Measurements from ENCODE around the gene NTN5. TPM values are rescaled to one million over a fixed set of nuclear protein-coding genes. Genes with fewer than 3 reads are reported as not detected.

Gene NTN5
- total and polyA plus RNA-seq, 8 donors: 1.3 TPM; not detected in 7

DNA sequence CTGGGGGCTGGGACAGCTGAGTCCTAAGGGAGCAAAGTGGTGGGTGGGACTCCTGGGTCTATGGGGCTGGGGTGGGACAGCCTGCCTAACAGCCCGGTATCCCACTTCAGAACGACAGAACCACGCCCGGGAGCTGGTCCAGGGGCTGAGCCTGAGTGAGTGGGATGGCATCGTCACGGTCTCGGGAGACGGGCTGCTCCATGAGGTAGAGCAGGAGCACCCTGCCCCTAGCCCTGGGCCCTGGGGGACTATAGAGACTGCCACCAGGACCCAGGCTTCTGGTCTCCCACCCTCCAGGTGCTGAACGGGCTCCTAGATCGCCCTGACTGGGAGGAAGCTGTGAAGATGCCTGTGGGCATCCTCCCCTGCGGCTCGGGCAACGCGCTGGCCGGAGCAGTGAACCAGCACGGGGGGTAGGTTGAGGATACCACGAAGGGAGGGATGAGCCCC lies 44.9 kb downstream of the NTN5 start:
- Histone ChIP-seq H3K27ac (peak overlapping the region; percentile 65 to 98 (median 80)), H3K4me3 (no peak overlapping the region), H3K9me3 (no peaks in the 10 kb centered on the region), H3K27me3 (no peaks in the 10 kb centered on the region), H3K4me1 (peaks cover 47 to 95% (median 84%) of the 10 kb centered on the region in 4 donors), H3K36me3 (peaks cover 0 to 46% (median 26%) of the 10 kb centered on the region in 4 donors)
- intact Hi-C loops (cut with DNase I; ENCODE audit: low total_unique reads): no loop called here
- no peak for DNase-seq
- WGBS, 5 donors: 84 to 88% (median 86%) methylated on average over 2 to 17 of the region's 17 CpGs
- no peak for TF ChIP-seq POLR2AphosphoS5 (IDR thresholded peaks at IDR 0.05)
- no peak for TF ChIP-seq POLR2A (IDR thresholded peaks at IDR 0.05)
- TF ChIP-seq EP300 (IDR thresholded peaks at IDR 0.05): no peak
- TF ChIP-seq, protein P1, sequence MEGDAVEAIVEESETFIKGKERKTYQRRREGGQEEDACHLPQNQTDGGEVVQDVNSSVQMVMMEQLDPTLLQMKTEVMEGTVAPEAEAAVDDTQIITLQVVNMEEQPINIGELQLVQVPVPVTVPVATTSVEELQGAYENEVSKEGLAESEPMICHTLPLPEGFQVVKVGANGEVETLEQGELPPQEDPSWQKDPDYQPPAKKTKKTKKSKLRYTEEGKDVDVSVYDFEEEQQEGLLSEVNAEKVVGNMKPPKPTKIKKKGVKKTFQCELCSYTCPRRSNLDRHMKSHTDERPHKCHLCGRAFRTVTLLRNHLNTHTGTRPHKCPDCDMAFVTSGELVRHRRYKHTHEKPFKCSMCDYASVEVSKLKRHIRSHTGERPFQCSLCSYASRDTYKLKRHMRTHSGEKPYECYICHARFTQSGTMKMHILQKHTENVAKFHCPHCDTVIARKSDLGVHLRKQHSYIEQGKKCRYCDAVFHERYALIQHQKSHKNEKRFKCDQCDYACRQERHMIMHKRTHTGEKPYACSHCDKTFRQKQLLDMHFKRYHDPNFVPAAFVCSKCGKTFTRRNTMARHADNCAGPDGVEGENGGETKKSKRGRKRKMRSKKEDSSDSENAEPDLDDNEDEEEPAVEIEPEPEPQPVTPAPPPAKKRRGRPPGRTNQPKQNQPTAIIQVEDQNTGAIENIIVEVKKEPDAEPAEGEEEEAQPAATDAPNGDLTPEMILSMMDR (IDR thresholded peaks at IDR 0.05): no peak

GRCh38 chr19:48627201-48627864 lies 45.5 kb downstream of the NTN5 start:
- peak in 1 of 2 donors; percentile 79 for DNase-seq
- Histone ChIP-seq H3K27ac (peak overlapping the region; percentile 65 to 98 (median 80)), H3K27me3 (no peaks in the 10 kb centered on the region), H3K4me1 (peaks cover 43 to 94% (median 79%) of the 10 kb centered on the region in 4 donors), H3K9me3 (no peaks in the 10 kb centered on the region), H3K4me3 (no peak overlapping the region), H3K36me3 (peaks cover 0 to 40% (median 21%) of the 10 kb centered on the region in 4 donors)
- no peak for TF ChIP-seq POLR2A (IDR thresholded peaks at IDR 0.05)
- no peak for TF ChIP-seq EP300 (IDR thresholded peaks at IDR 0.05)
- TF ChIP-seq POLR2AphosphoS5 (IDR thresholded peaks at IDR 0.05): peak in 1 of 3 donors; percentile 14
- TF ChIP-seq, protein P1 (IDR thresholded peaks at IDR 0.05): no peak
- WGBS, 5 donors: 58 to 75% (median 68%) methylated on average over 6 of the region's 6 CpGs
- intact Hi-C loops (cut with DNase I; ENCODE audit: low total_unique reads): no loop called here

DNA sequence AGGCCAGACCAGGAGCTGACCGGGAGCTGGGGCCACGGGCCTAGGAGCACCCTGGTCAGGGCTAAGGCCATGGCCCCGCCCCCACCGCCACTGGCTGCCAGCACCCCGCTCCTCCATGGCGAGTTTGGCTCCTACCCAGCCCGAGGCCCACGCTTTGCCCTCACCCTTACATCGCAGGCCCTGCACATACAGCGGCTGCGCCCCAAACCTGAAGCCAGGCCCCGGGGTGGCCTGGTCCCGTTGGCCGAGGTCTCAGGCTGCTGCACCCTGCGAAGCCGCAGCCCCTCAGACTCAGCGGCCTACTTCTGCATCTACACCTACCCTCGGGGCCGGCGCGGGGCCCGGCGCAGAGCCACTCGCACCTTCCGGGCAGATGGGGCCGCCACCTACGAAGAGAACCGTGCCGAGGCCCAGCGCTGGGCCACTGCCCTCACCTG lies 46.9 kb downstream of the NTN5 start:
- intact Hi-C loops (cut with DNase I; ENCODE audit: low total_unique reads): no loop called here
- peak overlapping the region; percentile 0 to 93 (median 87) for H3K27ac ChIP-seq
- DNase-seq: no peak

More for the DNA sequence above, 46.9 kb downstream of the NTN5 start:
- 74 to 81% (median 77%) methylated on average over 15 to 30 of the region's 30 CpGs for WGBS, 5 donors
- TF ChIP-seq EP300 (IDR thresholded peaks at IDR 0.05): no peak
- TF ChIP-seq POLR2A (IDR thresholded peaks at IDR 0.05): no peak
- TF ChIP-seq, protein P1 (IDR thresholded peaks at IDR 0.05): no peak
- no peak for TF ChIP-seq POLR2AphosphoS5 (IDR thresholded peaks at IDR 0.05)
- peak overlapping the region in 1 of 4 donors; percentile 49 for H3K4me3 ChIP-seq
- H3K36me3 ChIP-seq: peaks cover 0 to 32% (median 17%) of the 10 kb centered on the region in 4 donors
- no peaks in the 10 kb centered on the region for H3K27me3 ChIP-seq
- no peaks in the 10 kb centered on the region for H3K9me3 ChIP-seq
- H3K4me1 ChIP-seq: peaks cover 36 to 84% (median 67%) of the 10 kb centered on the region in 4 donors
